ENCODE results near the gene PLK3. TPM values are rescaled to one million over a fixed set of nuclear protein-coding genes. Genes with fewer than 3 reads are reported as not detected.

PLK3 gene
- total RNA-seq, 1 donor: 44.0 TPM

DNA sequence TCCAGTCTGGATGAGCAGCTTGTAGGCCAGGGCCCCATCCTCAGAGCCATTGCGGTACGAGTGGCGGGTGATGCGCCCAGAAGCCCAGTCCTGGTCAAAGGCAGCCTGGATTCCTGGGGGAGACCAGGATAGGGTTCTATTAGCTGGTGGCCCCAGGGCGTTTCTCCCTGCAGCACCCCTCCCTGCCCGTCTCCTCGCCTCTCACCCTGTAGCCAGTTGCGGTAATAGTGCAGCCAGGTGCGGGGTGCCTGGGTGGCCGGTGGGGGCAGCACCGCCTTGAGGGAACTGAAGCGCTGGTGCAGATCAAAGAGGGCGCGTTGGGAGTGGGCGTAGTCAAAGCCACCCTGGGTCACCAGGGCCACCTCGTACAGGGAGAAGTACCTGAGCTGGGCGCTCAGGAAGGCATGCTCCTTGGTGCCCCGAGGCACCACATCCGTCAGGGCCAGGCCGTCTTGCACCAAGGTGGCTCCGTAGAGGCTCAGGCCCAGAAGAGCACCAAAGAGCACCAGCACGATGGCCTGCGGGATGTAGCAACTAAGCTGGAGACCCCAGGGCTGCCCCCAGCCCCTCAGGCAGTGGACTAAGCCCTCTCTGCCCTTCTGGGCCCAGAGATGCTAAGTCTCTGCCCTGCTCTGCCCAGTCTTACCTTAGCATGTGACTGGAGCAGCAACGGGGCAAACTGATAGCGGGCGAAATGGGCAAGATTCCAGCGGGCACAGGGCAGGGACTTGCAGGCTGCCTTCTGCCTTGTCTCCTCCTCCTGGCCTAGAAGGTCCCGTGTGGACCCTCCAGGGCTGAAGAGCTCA lies 27.2 kb downstream of the PLK3 start:
- no peak overlapping the region for H3K4me3 ChIP-seq (ENCODE audit: low read depth, low read length)
- TF ChIP-seq, protein P1, sequence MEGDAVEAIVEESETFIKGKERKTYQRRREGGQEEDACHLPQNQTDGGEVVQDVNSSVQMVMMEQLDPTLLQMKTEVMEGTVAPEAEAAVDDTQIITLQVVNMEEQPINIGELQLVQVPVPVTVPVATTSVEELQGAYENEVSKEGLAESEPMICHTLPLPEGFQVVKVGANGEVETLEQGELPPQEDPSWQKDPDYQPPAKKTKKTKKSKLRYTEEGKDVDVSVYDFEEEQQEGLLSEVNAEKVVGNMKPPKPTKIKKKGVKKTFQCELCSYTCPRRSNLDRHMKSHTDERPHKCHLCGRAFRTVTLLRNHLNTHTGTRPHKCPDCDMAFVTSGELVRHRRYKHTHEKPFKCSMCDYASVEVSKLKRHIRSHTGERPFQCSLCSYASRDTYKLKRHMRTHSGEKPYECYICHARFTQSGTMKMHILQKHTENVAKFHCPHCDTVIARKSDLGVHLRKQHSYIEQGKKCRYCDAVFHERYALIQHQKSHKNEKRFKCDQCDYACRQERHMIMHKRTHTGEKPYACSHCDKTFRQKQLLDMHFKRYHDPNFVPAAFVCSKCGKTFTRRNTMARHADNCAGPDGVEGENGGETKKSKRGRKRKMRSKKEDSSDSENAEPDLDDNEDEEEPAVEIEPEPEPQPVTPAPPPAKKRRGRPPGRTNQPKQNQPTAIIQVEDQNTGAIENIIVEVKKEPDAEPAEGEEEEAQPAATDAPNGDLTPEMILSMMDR (IDR thresholded peaks at IDR 0.05; ENCODE audit: insufficient read depth, low read depth, low read length): no peak
- no peak for DNase-seq (ENCODE audit: low read depth)

DNA sequence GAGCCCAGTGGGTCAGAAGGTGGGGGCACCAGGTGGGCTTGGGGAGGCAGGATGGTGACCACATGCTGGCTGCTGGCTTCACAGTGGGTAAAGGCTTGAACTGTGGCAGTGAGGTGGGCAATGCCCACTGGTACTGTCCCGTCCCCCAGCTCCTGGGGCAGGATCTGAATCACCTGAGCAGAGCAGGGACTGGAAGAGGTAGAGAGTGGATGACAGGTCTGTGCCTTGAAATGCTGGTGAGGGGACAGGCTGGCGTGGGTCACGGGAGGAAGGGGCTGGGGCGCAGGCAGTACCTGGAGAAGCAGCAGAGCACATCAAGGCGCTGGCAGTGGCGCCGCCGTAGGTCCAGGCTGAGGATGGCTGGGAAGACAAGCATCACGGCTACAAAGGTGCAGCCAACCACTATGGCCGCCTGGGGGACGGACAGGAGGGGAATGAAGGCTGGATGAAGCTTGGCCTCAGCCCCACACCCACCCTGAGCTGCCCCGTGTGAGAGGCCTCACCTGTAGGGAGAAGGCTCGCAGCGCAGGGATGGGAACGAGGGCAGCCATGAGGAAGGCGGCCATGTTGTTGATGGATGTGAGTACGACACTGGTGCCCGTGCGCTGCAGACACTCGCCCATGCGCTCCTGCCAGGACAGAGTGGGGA lies 27.9 kb downstream of the PLK3 start:
- no peak overlapping the region for H3K4me3 ChIP-seq (ENCODE audit: low read depth, low read length)
- TF ChIP-seq, protein P1 (IDR thresholded peaks at IDR 0.05; ENCODE audit: insufficient read depth, low read depth, low read length): no peak
- DNase-seq (ENCODE audit: low read depth): no peak

DNA sequence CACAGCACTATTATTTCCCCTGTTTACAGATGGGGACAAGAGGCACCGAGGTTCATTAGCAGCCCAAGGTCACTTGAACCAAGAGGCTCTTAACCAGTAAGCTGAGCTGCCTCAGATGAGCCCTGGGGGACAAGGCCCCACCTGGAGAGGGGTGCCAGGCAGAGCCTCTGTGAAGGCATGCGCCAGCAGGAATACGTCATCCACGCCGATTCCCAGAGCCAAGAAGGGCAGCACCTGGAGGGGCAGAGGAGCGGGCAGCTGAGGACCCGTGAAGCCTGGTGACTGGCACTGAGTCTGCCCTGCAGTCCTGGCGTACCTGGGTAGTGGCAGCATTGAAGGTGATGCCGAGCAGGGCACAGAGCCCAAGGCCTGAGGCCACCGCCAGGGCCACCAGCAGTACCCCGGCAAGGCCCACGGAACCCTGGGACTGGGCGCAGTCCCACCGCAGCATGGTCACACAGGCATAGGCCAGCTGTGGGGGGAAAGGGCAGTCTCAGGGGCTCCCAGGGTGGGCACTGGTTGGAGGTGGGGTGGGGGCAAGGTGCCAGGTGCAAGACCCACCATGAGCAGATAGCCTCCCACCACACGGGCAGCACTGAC lies 28.8 kb downstream of the PLK3 start:
- no peak overlapping the region for H3K4me3 ChIP-seq (ENCODE audit: low read depth, low read length)
- no peak for DNase-seq (ENCODE audit: low read depth)
- TF ChIP-seq, protein P1 (IDR thresholded peaks at IDR 0.05; ENCODE audit: insufficient read depth, low read depth, low read length): no peak

DNA sequence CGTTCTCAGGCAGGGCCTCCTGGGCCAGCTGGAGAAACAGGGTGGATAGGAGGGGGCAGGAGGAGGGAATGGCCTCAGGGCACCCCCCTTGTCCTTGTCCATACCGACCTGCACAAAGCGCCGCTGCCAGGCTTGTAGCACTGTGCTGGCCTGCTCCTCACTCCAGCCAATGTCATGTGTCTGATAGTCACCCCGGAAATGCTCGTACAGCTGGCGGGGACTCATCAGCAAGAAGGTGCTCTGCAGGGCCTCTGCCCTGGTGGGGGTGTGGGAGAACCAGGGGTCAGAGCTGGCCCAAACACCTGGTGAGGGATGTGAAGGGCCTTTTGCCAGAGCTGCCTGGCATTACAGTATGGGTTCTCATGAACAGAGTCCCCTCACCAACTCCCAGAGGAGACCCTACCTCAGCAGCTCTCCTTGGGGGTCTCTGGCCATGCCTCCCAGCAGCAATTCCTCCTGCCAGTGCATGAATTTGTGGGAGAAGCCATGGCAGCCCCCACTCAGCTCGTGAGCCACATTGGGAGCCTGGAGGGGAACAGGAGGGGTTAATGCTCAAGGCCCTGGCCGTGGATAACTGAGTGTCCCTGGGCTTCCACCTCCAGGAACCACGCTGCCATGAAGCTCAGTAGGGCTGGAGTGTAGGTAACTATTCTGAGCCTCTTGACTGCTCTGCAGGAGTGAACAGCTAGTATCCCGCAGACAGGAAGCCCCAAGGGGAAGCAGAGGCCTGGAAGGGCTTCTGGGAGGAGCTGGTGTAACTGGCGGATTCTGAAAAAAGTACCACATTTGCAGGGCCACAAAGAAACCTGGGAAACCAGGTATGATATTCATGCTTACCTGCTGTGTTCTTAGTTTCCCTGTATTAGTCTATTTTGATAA lies 29.6 kb downstream of the PLK3 start:
- H3K4me3 ChIP-seq (ENCODE audit: low read depth, low read length): no peak overlapping the region
- DNase-seq (ENCODE audit: low read depth): no peak
- TF ChIP-seq, protein P1 (IDR thresholded peaks at IDR 0.05; ENCODE audit: insufficient read depth, low read depth, low read length): no peak

DNA sequence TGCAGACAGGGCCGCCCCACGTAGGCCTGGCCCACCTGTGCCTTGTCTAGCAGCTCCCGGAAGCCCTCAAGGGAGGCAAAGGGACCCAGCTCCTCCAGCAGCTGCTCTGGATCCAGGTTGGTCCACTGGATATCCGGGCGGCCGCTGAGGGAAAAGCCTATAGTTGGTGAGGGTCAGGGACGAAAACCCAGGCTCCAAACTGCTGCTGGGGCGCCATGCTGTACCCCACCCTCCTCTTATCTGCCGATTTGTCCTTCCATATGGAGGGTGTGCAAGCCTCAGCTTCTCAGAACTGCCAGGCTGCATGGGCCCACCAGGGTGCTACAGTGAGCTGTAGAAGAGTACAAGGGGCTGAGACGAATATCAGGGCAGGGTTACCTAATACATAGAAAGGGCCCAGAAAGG lies 30.7 kb downstream of the PLK3 start:
- no peak for DNase-seq (ENCODE audit: low read depth)
- TF ChIP-seq, protein P1 (IDR thresholded peaks at IDR 0.05; ENCODE audit: insufficient read depth, low read depth, low read length): no peak
- H3K4me3 ChIP-seq (ENCODE audit: low read depth, low read length): no peak overlapping the region

DNA sequence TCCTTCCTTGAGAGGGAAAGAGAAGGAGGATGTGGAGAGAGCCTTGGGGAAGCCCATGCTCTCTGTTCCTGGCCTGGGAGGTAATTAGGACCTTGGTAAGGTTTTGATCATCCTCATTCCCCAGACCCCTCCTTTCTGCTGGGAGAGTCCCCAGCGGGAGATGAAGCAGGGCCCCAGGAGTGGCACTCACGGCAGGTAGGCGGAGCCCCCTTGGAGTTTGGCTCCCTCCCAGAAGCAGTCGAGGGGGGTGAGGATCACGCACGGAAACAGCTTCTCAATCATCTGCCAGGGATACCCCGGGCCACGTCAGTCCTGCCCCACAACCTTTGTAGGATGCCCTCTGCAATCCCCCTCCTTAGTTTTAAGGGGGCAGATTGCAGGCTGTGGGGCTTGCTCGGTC lies 31.3 kb downstream of the PLK3 start:
- no peak for DNase-seq (ENCODE audit: low read depth)
- TF ChIP-seq, protein P1 (IDR thresholded peaks at IDR 0.05; ENCODE audit: insufficient read depth, low read depth, low read length): no peak
- H3K4me3 ChIP-seq (ENCODE audit: low read depth, low read length): no peak overlapping the region

Data from fibroblast of villous mesenchyme (primary cell).